GM18526 (cell line): Measurements from ENCODE around the gene EIF3D.

Experiments
- POLR2A ChIP-seq: IDR thresholded peaks from 3 replicates; pipeline ENCODE4 v1.6.1; 2011; ENCODE audit not compliant: insufficient read length; ENCODE audit errors: extremely low read depth

The EIF3D gene

GRCh38 chr22:36465232-36466021 is 63.5 kb downstream of the EIF3D start:
- no peak for TF ChIP-seq POLR2A

DNA sequence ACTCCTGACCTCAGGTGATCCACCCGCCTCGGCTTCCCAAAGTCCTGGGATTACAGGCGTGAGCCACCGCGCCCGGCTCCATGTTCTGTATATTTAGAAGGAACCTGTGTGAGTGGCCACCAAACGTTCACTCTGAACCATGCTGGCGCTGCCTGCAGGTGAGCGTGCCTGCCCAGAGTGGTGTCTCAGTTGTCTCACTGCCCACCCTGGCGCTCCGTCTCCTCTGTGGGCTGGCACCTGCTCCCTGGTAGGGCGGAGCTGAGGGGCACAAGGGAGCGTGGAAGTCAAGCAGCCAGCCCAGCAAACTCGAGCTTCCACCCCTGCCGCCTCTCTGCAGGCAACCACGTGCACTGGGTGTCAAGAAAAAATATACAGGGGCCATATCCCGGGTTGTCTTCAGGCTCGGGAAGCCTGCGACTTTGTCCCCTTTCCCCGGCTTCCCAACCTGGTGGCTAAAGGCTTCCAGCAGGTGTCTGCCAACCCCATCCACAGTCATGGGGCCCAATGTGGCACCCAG is 64.2 kb downstream of the EIF3D start:
- TF ChIP-seq POLR2A = no peak

- TF ChIP-seq POLR2A = no peak
Measured at GRCh38 chr22:36463783-36464184, 65.2 kb downstream of the EIF3D start.

- TF ChIP-seq POLR2A = no peak
Measured at GRCh38 chr22:36461665-36462649, 67.0 kb downstream of the EIF3D start.
